Astrocyte (in vitro differentiated cells and primary cell): ENCODE measurements around the gene ORC3. TPM values are rescaled to one million over a fixed set of nuclear protein-coding genes. Genes with fewer than 3 reads are reported as not detected.

ENCODE experiments used
- DNase-seq: peaks from one replicate; pipeline ENCODE4 v3.0.0-alpha.2; 2010; ENCODE audit warnings: low read depth
- FAIRE-seq: peaks from 2 replicates; lab custom pipeline; 2011; peaks lifted over from hg19 to GRCh38; lab: Jason Lieb, UNC
- H2AFZ ChIP-seq: 2 replicates; pipeline ENCODE4 v1.6.0; 2012; ENCODE audit warnings: low read depth, low read length, inconsistent platforms
- H3K27ac ChIP-seq: 2 replicates; pipeline ENCODE4 v1.5.1; 2011; ENCODE audit warnings: low read depth, low read length, inconsistent platforms
- H3K27me3 ChIP-seq: 2 replicates; pipeline ENCODE4 v1.6.0; 2011; ENCODE audit warnings: low read length, inconsistent platforms; ENCODE audit not compliant: insufficient read depth
- H3K36me3 ChIP-seq: 2 replicates; pipeline ENCODE4 v1.5.1; 2011; ENCODE audit warnings: low read length, inconsistent platforms; ENCODE audit not compliant: insufficient read depth
- H3K4me1 ChIP-seq: 2 replicates; pipeline ENCODE4 v1.5.1; 2011; ENCODE audit warnings: low read length, inconsistent platforms; ENCODE audit not compliant: insufficient read depth
- H3K4me2 ChIP-seq: 2 replicates; pipeline ENCODE4 v1.6.0; 2012; ENCODE audit warnings: low read length, inconsistent platforms
- H3K4me3 ChIP-seq: 2 replicates; pipeline ENCODE4 v1.5.1; 2011; ENCODE audit warnings: low read depth, mild to moderate bottlenecking, low read length, inconsistent platforms; ENCODE audit not compliant: insufficient read depth
- H3K79me2 ChIP-seq: 2 replicates; pipeline ENCODE4 v1.6.0; 2012; ENCODE audit warnings: mild to moderate bottlenecking, low read length, inconsistent platforms; ENCODE audit not compliant: insufficient read depth
- H3K9ac ChIP-seq: 2 replicates; pipeline ENCODE4 v1.6.0; 2012; ENCODE audit warnings: mild to moderate bottlenecking, low read length, inconsistent platforms
- H3K9me3 ChIP-seq: 2 replicates; pipeline ENCODE4 v1.5.1; 2012; ENCODE audit warnings: low read depth, mild to moderate bottlenecking, low read length, inconsistent platforms; ENCODE audit not compliant: insufficient read depth
- H4K20me1 ChIP-seq: 2 replicates; pipeline ENCODE4 v1.6.0; 2012; ENCODE audit warnings: low read length, inconsistent platforms; ENCODE audit not compliant: insufficient read depth
- H3K27ac Mint-ChIP-seq: one replicate; pipeline ENCODE4 v1.8.0; 2021; ENCODE audit warnings: mild to moderate bottlenecking, mixed read lengths; ENCODE audit not compliant: unreplicated experiment
- H3K27me3 Mint-ChIP-seq: one replicate; pipeline ENCODE4 v1.8.0; 2021; ENCODE audit warnings: low read depth, mixed read lengths; ENCODE audit not compliant: unreplicated experiment
- H3K36me3 Mint-ChIP-seq: one replicate; pipeline ENCODE4 v1.8.0; 2021; ENCODE audit warnings: low read depth, mixed read lengths; ENCODE audit not compliant: unreplicated experiment
- H3K4me1 Mint-ChIP-seq: one replicate; pipeline ENCODE4 v1.8.0; 2021; ENCODE audit warnings: low read depth, mixed read lengths; ENCODE audit not compliant: unreplicated experiment
- H3K4me3 Mint-ChIP-seq: one replicate; pipeline ENCODE4 v1.8.0; 2021; ENCODE audit warnings: mild to moderate bottlenecking, moderate library complexity, mixed read lengths; ENCODE audit not compliant: unreplicated experiment
- H3K9me3 Mint-ChIP-seq: one replicate; pipeline ENCODE4 v1.8.0; 2021; ENCODE audit warnings: mild to moderate bottlenecking, mixed read lengths; ENCODE audit not compliant: unreplicated experiment
- EZH2 ChIP-seq: IDR thresholded peaks from 2 replicates; pipeline ENCODE4 v1.6.1; 2012; ENCODE audit warnings: mild to moderate bottlenecking, low read length, inconsistent platforms; ENCODE audit not compliant: insufficient read depth
- total RNA-seq: library from RNA; stranded (reverse); gene quantifications from 2 replicates; pipeline ENCODE4 v1.2.1, GENCODE V29; 2021
- TF ChIP-seq, protein P1 (sequence below): IDR thresholded peaks from 2 replicates; pipeline ENCODE4 v1.5.1; 2011; ENCODE audit warnings: low read depth, mild to moderate bottlenecking, inconsistent platforms, low read length, moderate library complexity; ENCODE audit not compliant: insufficient read depth

Gene ORC3
- total RNA-seq, 1 donor from 2014 or later: 23.1 TPM

DNA sequence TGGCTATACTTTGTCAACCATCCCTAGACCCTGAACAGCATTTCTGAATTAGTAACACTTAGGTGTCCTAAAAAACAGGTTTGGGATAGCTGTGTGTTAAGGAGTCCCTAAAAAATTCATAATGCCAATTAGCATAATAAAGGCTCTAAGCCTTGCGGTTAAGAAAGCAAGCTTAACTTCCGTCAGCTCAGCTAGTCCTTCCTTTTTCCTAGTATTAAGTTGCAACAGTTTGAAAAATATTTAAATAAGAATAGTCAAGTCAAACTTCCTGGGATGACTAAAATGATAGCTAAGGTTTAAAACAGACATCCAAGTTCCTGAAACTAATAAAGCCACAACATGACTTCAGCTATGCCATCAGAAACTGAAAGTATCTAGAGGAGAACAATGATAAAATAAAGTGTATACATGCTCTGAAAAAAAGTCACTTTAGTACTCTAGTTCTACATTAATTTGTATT lies 108.6 kb downstream of the ORC3 start:
- Mint-ChIP-seq H3K4me1 (peaks cover 21% of the 10 kb centered on the region), H3K4me3 (peak overlapping the region; percentile 99), H3K27me3 (no peaks in the 10 kb centered on the region), H3K9me3 (no peaks in the 10 kb centered on the region), H3K36me3 (no peaks in the 10 kb centered on the region), H3K27ac (peak overlapping the region; percentile 18)
- DNase-seq (no peak), FAIRE-seq (no peak)
- Histone ChIP-seq H3K4me2 (peak overlapping the region; percentile 90), H3K9me3 (no peaks in the 10 kb centered on the region), H3K4me3 (peak overlapping the region; percentile 89), H4K20me1 (peaks cover 74% of the 10 kb centered on the region), H3K36me3 (no peaks in the 10 kb centered on the region), H3K4me1 (peaks cover 17% of the 10 kb centered on the region), H2AFZ (no peak overlapping the region), H3K79me2 (peaks cover 85% of the 10 kb centered on the region), H3K27me3 (no peaks in the 10 kb centered on the region), H3K9ac (peak overlapping the region; percentile 96), H3K27ac (peak overlapping the region; percentile 34)
- TF ChIP-seq EZH2: no peak
- TF ChIP-seq, protein P1, sequence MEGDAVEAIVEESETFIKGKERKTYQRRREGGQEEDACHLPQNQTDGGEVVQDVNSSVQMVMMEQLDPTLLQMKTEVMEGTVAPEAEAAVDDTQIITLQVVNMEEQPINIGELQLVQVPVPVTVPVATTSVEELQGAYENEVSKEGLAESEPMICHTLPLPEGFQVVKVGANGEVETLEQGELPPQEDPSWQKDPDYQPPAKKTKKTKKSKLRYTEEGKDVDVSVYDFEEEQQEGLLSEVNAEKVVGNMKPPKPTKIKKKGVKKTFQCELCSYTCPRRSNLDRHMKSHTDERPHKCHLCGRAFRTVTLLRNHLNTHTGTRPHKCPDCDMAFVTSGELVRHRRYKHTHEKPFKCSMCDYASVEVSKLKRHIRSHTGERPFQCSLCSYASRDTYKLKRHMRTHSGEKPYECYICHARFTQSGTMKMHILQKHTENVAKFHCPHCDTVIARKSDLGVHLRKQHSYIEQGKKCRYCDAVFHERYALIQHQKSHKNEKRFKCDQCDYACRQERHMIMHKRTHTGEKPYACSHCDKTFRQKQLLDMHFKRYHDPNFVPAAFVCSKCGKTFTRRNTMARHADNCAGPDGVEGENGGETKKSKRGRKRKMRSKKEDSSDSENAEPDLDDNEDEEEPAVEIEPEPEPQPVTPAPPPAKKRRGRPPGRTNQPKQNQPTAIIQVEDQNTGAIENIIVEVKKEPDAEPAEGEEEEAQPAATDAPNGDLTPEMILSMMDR: no peak

DNA sequence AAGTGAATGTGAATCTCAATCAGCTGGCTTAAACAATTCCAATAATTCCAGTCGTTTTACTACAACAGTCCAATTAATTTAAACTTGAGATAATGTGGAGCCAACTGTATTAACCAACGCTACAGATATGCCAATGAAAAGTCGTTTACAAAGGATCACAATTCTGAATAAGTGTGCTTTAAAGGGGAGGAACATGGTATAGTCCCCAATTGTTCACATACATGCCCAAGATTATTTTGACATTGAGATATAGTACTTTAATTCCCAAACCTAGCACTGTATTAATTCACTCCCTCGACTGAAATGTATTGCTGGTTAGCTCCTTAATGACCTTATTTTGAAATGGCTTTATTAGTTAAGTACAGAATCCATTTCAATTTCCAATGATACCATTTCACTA lies 109.6 kb downstream of the ORC3 start:
- Histone ChIP-seq H2AFZ (no peak overlapping the region), H3K9me3 (no peaks in the 10 kb centered on the region), H3K79me2 (peaks cover 75% of the 10 kb centered on the region), H4K20me1 (peaks cover 64% of the 10 kb centered on the region), H3K36me3 (no peaks in the 10 kb centered on the region), H3K4me1 (peaks cover 17% of the 10 kb centered on the region), H3K4me3 (peak overlapping the region; percentile 89), H3K4me2 (peak overlapping the region; percentile 90), H3K27ac (peak overlapping the region; percentile 94), H3K27me3 (no peaks in the 10 kb centered on the region), H3K9ac (peak overlapping the region; percentile 96)
- Mint-ChIP-seq H3K9me3 (no peaks in the 10 kb centered on the region), H3K36me3 (no peaks in the 10 kb centered on the region), H3K4me3 (peak overlapping the region; percentile 99), H3K4me1 (peaks cover 12% of the 10 kb centered on the region), H3K27me3 (no peaks in the 10 kb centered on the region), H3K27ac (no peak overlapping the region)
- TF ChIP-seq, protein P1: no peak
- no peak for TF ChIP-seq EZH2
- FAIRE-seq (no peak), DNase-seq (no peak)
